AG09319 (cell line): ENCODE data around the gene APRT.

ENCODE experiments used
- DNase-seq: peaks from one replicate; pipeline ENCODE4 v3.0.0-alpha.2; 2010; ENCODE audit warnings: low read depth; ENCODE audit errors: extremely low read depth
- TF ChIP-seq, protein P1 (sequence below): IDR thresholded peaks from 2 replicates; pipeline ENCODE4 v1.5.1; 2011; ENCODE audit warnings: low read depth, mild to moderate bottlenecking, inconsistent platforms, low read length, moderate library complexity

APRT gene

DNA sequence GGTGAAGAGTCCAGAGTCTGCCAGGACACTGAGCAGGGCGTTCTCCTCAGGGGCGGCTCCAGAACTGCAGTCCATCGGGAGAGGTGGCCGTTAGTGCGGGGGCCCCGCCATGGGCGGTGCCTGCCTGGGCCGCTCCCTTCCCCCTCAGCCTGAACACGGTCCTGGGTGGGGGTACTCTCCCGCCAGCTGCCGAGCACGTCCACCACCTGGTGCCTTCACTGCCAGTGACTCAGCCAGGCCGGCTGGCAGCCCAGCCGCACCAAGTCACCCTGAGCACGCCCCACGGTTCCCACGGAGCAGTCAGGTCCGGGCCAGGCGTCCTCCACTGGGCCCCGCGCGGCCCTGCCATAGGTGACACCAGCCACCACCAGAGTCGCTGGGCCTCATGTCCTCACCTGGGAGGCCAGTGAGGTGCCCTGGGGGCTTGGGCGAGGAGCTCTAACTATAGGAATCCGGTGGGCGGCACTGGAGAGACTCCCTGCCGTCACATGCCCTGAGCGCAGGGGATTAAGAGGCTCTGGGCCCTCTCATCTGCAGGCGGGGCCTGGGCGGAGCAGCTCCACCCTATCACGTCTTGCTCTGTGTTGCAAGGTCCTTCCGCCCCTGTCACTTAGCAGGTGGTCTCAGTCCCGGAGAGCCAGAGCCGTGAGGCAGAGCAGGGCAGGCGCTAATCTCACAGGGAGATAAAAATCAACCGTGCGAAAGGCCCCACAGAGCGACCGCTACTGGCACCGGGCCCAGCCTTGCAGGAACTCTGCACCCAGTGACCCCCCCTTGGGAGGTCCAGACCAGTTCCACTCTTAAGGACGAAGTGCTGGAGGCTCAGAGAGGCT, 41.1 kb downstream of the APRT start:
- TF ChIP-seq, protein P1, sequence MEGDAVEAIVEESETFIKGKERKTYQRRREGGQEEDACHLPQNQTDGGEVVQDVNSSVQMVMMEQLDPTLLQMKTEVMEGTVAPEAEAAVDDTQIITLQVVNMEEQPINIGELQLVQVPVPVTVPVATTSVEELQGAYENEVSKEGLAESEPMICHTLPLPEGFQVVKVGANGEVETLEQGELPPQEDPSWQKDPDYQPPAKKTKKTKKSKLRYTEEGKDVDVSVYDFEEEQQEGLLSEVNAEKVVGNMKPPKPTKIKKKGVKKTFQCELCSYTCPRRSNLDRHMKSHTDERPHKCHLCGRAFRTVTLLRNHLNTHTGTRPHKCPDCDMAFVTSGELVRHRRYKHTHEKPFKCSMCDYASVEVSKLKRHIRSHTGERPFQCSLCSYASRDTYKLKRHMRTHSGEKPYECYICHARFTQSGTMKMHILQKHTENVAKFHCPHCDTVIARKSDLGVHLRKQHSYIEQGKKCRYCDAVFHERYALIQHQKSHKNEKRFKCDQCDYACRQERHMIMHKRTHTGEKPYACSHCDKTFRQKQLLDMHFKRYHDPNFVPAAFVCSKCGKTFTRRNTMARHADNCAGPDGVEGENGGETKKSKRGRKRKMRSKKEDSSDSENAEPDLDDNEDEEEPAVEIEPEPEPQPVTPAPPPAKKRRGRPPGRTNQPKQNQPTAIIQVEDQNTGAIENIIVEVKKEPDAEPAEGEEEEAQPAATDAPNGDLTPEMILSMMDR, result no peak
- DNase-seq, result no peak

DNA sequence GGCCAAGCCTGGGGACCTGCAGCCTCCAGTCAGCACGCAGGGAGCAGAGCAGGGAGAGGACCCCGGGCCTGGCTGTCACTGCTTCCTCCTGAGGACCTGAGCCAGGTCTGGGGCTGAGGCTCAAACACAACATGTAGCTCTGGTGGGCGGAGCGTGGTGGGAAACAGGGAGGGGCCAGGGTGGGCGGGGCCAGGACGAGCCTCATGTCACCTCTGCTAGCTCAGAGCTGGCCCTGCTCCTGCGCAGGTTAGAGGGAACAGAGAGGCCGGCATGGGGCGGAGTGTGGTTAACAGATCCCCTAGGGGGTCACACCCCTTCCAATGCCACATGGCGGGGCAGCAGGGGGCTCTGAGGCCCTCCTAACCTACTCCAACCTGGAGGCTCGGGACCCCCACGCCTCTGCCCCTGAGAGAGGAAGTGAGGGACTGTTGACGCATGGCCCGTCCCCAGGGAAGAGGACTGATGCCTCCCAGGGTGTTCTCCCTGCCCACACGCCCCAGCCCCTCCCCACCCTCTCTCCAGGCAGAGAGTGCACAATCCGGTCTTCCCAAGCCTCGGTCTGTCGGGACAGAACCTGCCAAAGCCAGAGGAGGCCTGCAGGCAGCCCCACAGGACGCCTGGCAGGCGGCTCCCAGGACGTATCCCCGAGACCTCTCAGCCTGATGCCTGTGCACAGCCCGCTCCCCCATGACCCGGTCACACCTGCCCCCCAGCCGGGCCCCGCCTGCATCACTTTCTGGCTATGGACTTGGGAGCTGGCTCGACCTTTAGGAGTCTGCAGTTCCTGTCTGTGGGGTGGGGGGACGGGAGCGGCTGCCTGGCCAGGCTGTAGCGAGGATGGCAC, 41.9 kb downstream of the APRT start:
- no peak for DNase-seq
- TF ChIP-seq, protein P1, result no peak

DNA sequence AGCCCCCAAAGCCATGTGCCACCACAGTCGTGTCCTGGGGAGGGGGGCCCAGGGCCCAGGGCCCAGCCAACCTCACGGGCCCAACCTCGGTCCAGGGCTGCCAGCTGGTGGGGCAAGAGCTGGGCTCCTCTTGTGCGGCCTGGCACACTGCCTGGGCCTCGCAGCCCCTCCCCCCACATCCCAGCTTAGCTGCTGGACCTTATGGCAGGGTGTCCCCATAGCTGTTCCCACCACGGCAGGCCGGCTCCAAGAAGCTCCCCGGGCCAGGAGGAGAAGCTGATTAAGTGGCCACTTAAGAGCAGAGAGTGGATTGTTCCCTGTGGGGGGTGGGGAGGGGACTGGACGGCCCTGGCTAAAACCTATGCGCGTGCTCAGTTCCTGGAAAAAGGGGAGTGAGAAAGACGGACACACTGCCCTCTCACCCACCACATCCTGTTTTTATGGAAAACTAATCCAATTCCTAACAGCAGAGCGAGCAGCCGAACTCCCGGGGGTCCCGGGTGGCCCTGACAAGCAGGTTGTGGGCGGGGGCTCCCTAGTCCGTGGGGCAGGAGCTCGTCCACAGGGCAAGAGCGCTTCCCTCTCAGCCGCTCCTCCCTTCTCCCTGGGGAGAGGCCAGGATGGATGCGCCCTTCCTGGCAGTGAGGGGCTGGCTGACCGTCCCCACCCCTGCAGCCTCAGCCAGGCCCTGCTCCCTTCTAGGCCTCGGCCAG, 43.5 kb downstream of the APRT start:
- no peak for DNase-seq
- TF ChIP-seq, protein P1, result no peak; the same call in 1 of the 2 replicates

DNA sequence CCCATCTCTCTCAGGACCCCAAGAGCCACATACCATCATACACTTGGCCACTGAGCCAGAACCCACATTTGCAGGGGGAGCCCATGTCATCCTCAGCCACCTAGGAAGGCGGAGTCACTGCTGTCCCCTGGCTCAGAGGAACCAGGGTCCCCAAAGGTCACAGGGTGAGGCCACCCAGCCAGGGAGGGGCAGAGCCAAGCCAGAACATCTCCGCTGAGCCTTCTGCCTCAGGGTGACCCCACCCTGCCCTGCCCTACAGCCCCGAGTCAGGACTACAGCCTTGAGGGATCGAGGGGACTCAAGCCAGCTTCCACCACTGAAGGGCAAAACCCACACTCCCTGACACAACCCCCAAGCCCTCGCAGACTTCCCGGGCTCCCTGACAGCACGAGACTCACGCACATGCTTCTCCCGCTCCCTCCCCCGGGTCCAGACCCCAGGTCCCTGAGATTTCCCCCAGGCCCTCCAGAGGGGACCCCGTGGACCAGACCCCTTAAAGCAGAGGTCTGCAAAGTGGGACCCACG, 44.1 kb downstream of the APRT start:
- DNase-seq, result no peak
- TF ChIP-seq, protein P1, result no peak

DNA sequence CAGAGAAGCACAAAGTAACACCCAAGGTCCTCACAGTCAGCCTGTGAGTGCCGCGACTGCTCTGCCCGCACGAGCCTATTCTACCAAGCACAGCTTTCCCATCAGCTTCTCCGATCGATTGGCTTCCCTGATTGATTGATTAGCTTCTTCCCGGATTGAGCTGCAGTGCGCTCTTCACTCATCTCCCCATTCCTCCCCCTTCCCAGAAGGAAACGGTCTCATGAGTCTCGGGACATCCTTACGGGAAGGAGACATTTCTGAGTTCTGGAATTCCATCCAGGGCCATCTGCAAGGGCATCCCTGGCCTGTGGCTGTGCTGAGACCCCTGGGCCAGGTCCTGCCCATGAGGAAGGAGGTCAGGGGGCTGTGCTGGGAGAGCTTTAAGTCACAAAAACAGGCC, 44.8 kb downstream of the APRT start:
- TF ChIP-seq, protein P1, result no peak
- DNase-seq, result no peak

DNA sequence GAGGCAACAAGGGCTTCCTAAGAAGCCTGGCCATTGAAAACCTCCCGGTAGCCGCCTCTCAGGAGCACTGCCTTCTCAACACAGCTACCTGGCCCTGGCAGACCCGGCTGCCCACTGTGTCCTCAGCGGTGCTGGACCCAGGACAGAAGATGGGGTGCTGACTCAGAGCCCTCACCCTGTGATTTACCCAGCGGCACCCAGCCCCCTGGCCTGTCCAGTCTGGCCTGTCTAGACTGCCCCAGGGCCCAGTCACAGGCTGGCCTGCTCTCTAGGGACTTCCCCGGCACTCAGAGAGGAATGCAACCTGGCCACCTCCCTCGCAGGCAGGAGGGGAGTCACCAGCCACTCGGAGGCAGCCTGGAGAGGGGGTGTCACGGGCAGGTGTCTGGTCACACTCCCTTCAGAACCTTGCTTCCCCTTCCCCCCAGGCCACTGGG, 46.8 kb downstream of the APRT start:
- no peak for DNase-seq
- TF ChIP-seq, protein P1, result no peak
